Neural cell (in vitro differentiated cells): ENCODE results near the gene ORM1. TPM values are rescaled to one million over a fixed set of nuclear protein-coding genes. Genes with fewer than 3 reads are reported as not detected.

ENCODE experiments used
- H2AFZ ChIP-seq: fragments of 200-600, 300-800 bp; sonication (generic), shearing (Covaris generic); 2 replicates; pipeline ENCODE4 v1.6.0; 2014; ENCODE audit warnings: low read depth, mild to moderate bottlenecking, antibody characterized with exemption, low read length, moderate library complexity
- H3F3A ChIP-seq: fragments of 200-600 bp; shearing (Covaris generic); 2 replicates; pipeline ENCODE4 v1.6.1; 2016; ENCODE audit warnings: mild to moderate bottlenecking, moderate library complexity, mixed read lengths, antibody characterized with exemption, low read length; ENCODE audit not compliant: insufficient read depth, poor library complexity, severe bottlenecking
- H3K27ac ChIP-seq: fragments of 200-600, 300-800 bp; sonication (generic), shearing (Covaris generic); 2 replicates; pipeline ENCODE4 v1.5.1; 2014; ENCODE audit warnings: mild to moderate bottlenecking, low read length, moderate library complexity
- H3K27me3 ChIP-seq: fragments of 300-800, 200-600 bp; sonication (generic), shearing (Covaris generic); 2 replicates; pipeline ENCODE4 v1.6.0; 2014; ENCODE audit warnings: mild to moderate bottlenecking, low read depth, low read length, moderate library complexity; ENCODE audit not compliant: insufficient read depth
- H3K36me3 ChIP-seq: fragments of 300-800, 200-600 bp; sonication (generic), shearing (Covaris generic); 2 replicates; pipeline ENCODE4 v1.5.1; 2014; ENCODE audit warnings: mild to moderate bottlenecking, antibody characterized with exemption, low read length, moderate library complexity; ENCODE audit not compliant: insufficient read depth
- H3K4me2 ChIP-seq: fragments of 300-800, 200-600 bp; sonication (generic), shearing (Covaris generic); 2 replicates; pipeline ENCODE4 v1.6.0; 2014; ENCODE audit warnings: mild to moderate bottlenecking, low read length
- H3K4me3 ChIP-seq: fragments of 300-800, 200-600 bp; sonication (generic), shearing (Covaris generic); 2 replicates; pipeline ENCODE4 v1.5.1; 2014; ENCODE audit warnings: mild to moderate bottlenecking, low read length, moderate library complexity
- H3K79me2 ChIP-seq: fragments of 200-600 bp; shearing (Covaris generic); replicated peaks from 2 replicates; pipeline ENCODE4 v1.6.0; 2014; ENCODE audit warnings: mild to moderate bottlenecking, low read length, moderate library complexity; ENCODE audit not compliant: insufficient read depth
- H3K9ac ChIP-seq: fragments of 300-800, 200-600 bp; sonication (generic), shearing (Covaris generic); 2 replicates; pipeline ENCODE4 v1.6.1; 2016; ENCODE audit warnings: mild to moderate bottlenecking, low read length, mixed read lengths
- H3K9me2 ChIP-seq: fragments of 200-600 bp; shearing (Covaris generic); 2 replicates; pipeline ENCODE4 v1.6.1; 2016; ENCODE audit warnings: mild to moderate bottlenecking, low read length, mixed read lengths; ENCODE audit not compliant: insufficient read depth
- H3K9me3 ChIP-seq: fragments of 200-600, 300-800 bp; sonication (generic), shearing (Covaris generic); 2 replicates; pipeline ENCODE4 v1.6.1; 2016; ENCODE audit warnings: mild to moderate bottlenecking, mixed run types, low read length, moderate library complexity, mixed read lengths
- H4K20me1 ChIP-seq: fragments of 200-600 bp; shearing (Covaris generic); 2 replicates; pipeline ENCODE4 v1.6.1; 2016; ENCODE audit warnings: mild to moderate bottlenecking, mixed run types; ENCODE audit not compliant: insufficient read depth
- CTCF ChIP-seq: fragments of 450-650 bp; IDR thresholded peaks from 2 replicates; pipeline ENCODE4 v1.5.1; 2014; ENCODE audit warnings: antibody characterized with exemption, mild to moderate bottlenecking, moderate library complexity; ENCODE audit not compliant: poor library complexity, severe bottlenecking
- EP300 ChIP-seq: fragments of 450-650 bp; conservative IDR thresholded peaks from 2 replicates; pipeline ENCODE4 v1.6.1; 2014; ENCODE audit warnings: antibody characterized with exemption, mild to moderate bottlenecking, moderate library complexity; ENCODE audit not compliant: poor library complexity, severe bottlenecking
- EZH2 ChIP-seq: fragments of 200-600, 300-800 bp; shearing (Covaris generic), sonication (generic); IDR thresholded peaks from 2 replicates; pipeline ENCODE4 v1.6.1; 2014; ENCODE audit warnings: antibody characterized with exemption, low read length, borderline replicate concordance, mild to moderate bottlenecking; ENCODE audit not compliant: insufficient read depth, poor library complexity, severe bottlenecking
- MXI1 ChIP-seq: fragments of 450-650 bp; conservative IDR thresholded peaks from 2 replicates; pipeline ENCODE4 v1.6.1; 2014; ENCODE audit warnings: antibody characterized with exemption, mild to moderate bottlenecking; ENCODE audit not compliant: poor library complexity, severe bottlenecking
- POLR2AphosphoS5 ChIP-seq: IDR thresholded peaks from 2 replicates; pipeline ENCODE4 v1.6.1; 2012
- RAD21 ChIP-seq: fragments of 450-650 bp; conservative IDR thresholded peaks from 2 replicates; pipeline ENCODE4 v1.6.1; 2014; ENCODE audit warnings: antibody characterized with exemption, mild to moderate bottlenecking, moderate library complexity
- REST ChIP-seq: IDR thresholded peaks from 2 replicates; pipeline ENCODE4 v1.6.1; 2012; ENCODE audit warnings: borderline replicate concordance
- SMC3 ChIP-seq: fragments of 450-650 bp; conservative IDR thresholded peaks from 2 replicates; pipeline ENCODE4 v1.6.1; 2014; ENCODE audit warnings: antibody characterized with exemption, mild to moderate bottlenecking, moderate library complexity; ENCODE audit not compliant: poor library complexity
- TAF1 ChIP-seq: IDR thresholded peaks from 2 replicates; pipeline ENCODE4 v1.6.1; 2012; ENCODE audit warnings: low read depth
- polyA plus RNA-seq: library from polyadenylated mRNA; depleted of rRNA; stranded (reverse); fragments of >200 nt; gene quantifications from 2 replicates; pipeline ENCODE4 v1.2.3, GENCODE V29; 2014

The ORM1 gene
- polyA plus RNA-seq, 1 donor from 2014 or later = not detected

- Histone ChIP-seq H3K9ac (no peak overlapping the region), H2AFZ (no peak overlapping the region), H3K4me3 (no peak overlapping the region), H4K20me1 (no peaks in the 10 kb centered on the region), H3K27me3 (no peaks in the 10 kb centered on the region), H3K9me2 (no peaks in the 10 kb centered on the region), H3K27ac (no peak overlapping the region), H3K36me3 (no peaks in the 10 kb centered on the region), H3F3A (no peaks in the 10 kb centered on the region), H3K79me2 (no peaks in the 10 kb centered on the region), H3K9me3 (no peaks in the 10 kb centered on the region), H3K4me2 (no peak overlapping the region)
- no peak for TF ChIP-seq EZH2
- no peak for TF ChIP-seq POLR2AphosphoS5
- no peak for TF ChIP-seq REST
- TF ChIP-seq RAD21 = no peak
- TF ChIP-seq EP300 = no peak
- TF ChIP-seq TAF1 = no peak
- no peak for TF ChIP-seq SMC3
- TF ChIP-seq CTCF = no peak
- no peak for TF ChIP-seq MXI1
Measured at GRCh38 chr9:114347675-114348074, 24.8 kb downstream of the ORM1 start.

DNA sequence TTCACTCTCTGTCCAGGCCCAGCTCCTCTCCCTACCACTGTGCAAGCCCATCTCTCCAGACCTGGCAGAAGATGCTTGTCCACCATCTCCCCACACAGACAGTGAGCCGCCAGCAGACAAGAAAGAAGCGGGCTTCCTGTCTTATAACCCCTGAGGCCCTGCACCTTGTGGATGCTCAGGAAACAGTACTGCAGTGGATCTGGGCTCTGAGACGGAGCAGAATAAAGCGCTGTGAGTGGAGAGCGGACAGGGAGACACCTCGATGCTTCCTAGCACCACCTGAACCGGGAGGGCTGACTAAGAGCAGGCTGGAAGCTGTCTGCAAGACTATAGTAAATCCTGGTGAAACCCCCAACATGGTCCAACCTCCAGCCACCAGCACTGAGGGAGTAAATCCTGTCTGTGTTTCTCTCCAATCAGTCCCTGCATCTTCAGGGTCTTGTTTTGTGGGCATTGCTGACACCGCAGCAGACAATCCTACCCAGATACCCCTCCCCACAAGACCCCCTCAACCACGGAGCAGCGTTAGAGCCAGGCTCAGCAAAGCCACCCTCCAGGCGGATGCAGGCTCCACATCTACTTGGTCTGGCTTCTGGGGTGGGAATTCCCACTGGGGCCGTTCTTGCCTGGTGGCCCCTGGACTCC is 25.5 kb downstream of the ORM1 start:
- no peak overlapping the region for H3K4me2 ChIP-seq
- no peaks in the 10 kb centered on the region for H3K79me2 ChIP-seq
- no peaks in the 10 kb centered on the region for H3K27me3 ChIP-seq
- no peaks in the 10 kb centered on the region for H3K36me3 ChIP-seq
- H3K4me3 ChIP-seq = no peak overlapping the region
- no peak overlapping the region for H2AFZ ChIP-seq
- no peak for TF ChIP-seq REST
- no peak for TF ChIP-seq EZH2
- TF ChIP-seq RAD21 = no peak
- no peak for TF ChIP-seq POLR2AphosphoS5
- no peak for TF ChIP-seq MXI1
- no peak for TF ChIP-seq SMC3
- no peak for TF ChIP-seq EP300
- no peak for TF ChIP-seq TAF1
- no peak for TF ChIP-seq CTCF
- no peak overlapping the region for H3K9ac ChIP-seq
- H3K9me2 ChIP-seq = no peaks in the 10 kb centered on the region
- H4K20me1 ChIP-seq = no peaks in the 10 kb centered on the region
- H3F3A ChIP-seq = no peaks in the 10 kb centered on the region
- no peaks in the 10 kb centered on the region for H3K9me3 ChIP-seq
- no peak overlapping the region for H3K27ac ChIP-seq
